HG03432 (cell line): ENCODE results near the gene MED26.
A peak's percentile ranks its signal among the peaks of the same experiment; 100 is the strongest.
"Not testable (repeated sequence)": the region's sequence is repeated elsewhere in the genome, so short reads cannot be mapped to it uniquely, and the experiment has no call there.

Source experiments
- ATAC-seq: cut with Tn5 transposase; IDR thresholded peaks from one replicate; pipeline ENCODE4 v1.9.1; 2021; ENCODE audit warnings: mild to moderate bottlenecking, moderate library complexity; ENCODE audit not compliant: unreplicated experiment

MED26 gene

GRCh38 chr19:16628183-16628983, at the start of gene MED26:
TSS of gene MED26 (minus strand) at chr19:16628204. CDS start at chr19:16627943, 261 bp downstream.
- ATAC-seq: peak; percentile 88

GRCh38 chr19:16677055-16677454, 49.1 kb upstream of the MED26 start:
- ATAC-seq: no peak

GRCh38 chr19:16676101-16676798, 48.2 kb upstream of the MED26 start:
- ATAC-seq: no peak

- not testable (repeated sequence) for ATAC-seq
Measured at GRCh38 chr19:16673839-16674238, 45.8 kb upstream of the MED26 start.

GRCh38 chr19:16673231-16673630, 45.2 kb upstream of the MED26 start:
- no peak for ATAC-seq

GRCh38 chr19:16671652-16672274, 43.8 kb upstream of the MED26 start:
- no peak for ATAC-seq

- no peak for ATAC-seq
Measured at GRCh38 chr19:16670291-16670690, 42.3 kb upstream of the MED26 start.

- not testable (repeated sequence) for ATAC-seq
Measured at GRCh38 chr19:16668702-16669101, 40.7 kb upstream of the MED26 start.

- no peak for ATAC-seq
Measured at GRCh38 chr19:16668176-16668575, 40.2 kb upstream of the MED26 start.

GRCh38 chr19:16661480-16662034, 33.6 kb upstream of the MED26 start:
- no peak for ATAC-seq

- ATAC-seq: peak; percentile 36
Measured at GRCh38 chr19:16660763-16661479, 32.9 kb upstream of the MED26 start, which contains the start of gene TMEM38A. TSS of gene TMEM38A (plus strand) at chr19:16661139. CDS start at chr19:16661218, 79 bp downstream.

- ATAC-seq: peak; percentile 83
Measured at GRCh38 chr19:16659832-16660708, 32.1 kb upstream of the MED26 start, which contains the start of gene SMIM7. TSS of gene SMIM7 (minus strand) at chr19:16660144. CDS start at chr19:16660110, 34 bp downstream.

GRCh38 chr19:16659464-16659831, 31.4 kb upstream of the MED26 start:
- no peak for ATAC-seq

- ATAC-seq: no peak
Measured at GRCh38 chr19:16657384-16657783, 29.4 kb upstream of the MED26 start.

GRCh38 chr19:16655727-16656126, 27.7 kb upstream of the MED26 start:
- no peak for ATAC-seq

- ATAC-seq: no peak
Measured at GRCh38 chr19:16654627-16655026, 26.6 kb upstream of the MED26 start.

GRCh38 chr19:16654140-16654539, 26.1 kb upstream of the MED26 start:
- no peak for ATAC-seq

- no peak for ATAC-seq
Measured at GRCh38 chr19:16652854-16653253, 24.9 kb upstream of the MED26 start.

- ATAC-seq: not testable (repeated sequence)
Measured at GRCh38 chr19:16651421-16652188, 23.6 kb upstream of the MED26 start.
